B cell (primary cell): ENCODE data around the gene WWC2.

ENCODE experiments used
- EZH2 ChIP-seq: IDR thresholded peaks from 2 replicates; pipeline ENCODE4 v1.6.1; 2012; ENCODE audit warnings: borderline replicate concordance, low read depth, mild to moderate bottlenecking, moderate library complexity, low read length; ENCODE audit not compliant: insufficient read depth, poor library complexity, severe bottlenecking
- TF ChIP-seq, protein P1 (sequence below): fragments of 200-600 bp; IDR thresholded peaks from one replicate; pipeline ENCODE4 v1.8.0; 2022; ENCODE audit warnings: antibody characterized with exemption, mild to moderate bottlenecking

DNA sequence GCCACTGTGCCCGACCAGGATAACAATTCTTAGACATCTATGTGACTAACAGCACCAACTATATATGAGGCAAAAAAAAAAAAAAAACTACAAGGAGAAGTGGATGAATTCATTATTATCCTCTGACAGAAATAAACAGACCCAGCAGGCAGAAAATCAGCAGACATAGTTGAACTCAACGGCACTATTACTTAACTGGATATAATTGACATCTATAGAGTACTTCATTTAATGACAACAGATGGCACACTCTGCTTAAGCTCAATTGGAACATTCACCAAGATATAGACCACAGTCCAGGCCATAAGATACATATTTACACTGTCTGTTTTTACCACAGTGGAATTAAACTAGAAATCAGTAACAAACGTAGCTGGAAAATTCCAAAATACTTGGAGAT, 207.8 kb downstream of the WWC2 start:
- TF ChIP-seq, protein P1, sequence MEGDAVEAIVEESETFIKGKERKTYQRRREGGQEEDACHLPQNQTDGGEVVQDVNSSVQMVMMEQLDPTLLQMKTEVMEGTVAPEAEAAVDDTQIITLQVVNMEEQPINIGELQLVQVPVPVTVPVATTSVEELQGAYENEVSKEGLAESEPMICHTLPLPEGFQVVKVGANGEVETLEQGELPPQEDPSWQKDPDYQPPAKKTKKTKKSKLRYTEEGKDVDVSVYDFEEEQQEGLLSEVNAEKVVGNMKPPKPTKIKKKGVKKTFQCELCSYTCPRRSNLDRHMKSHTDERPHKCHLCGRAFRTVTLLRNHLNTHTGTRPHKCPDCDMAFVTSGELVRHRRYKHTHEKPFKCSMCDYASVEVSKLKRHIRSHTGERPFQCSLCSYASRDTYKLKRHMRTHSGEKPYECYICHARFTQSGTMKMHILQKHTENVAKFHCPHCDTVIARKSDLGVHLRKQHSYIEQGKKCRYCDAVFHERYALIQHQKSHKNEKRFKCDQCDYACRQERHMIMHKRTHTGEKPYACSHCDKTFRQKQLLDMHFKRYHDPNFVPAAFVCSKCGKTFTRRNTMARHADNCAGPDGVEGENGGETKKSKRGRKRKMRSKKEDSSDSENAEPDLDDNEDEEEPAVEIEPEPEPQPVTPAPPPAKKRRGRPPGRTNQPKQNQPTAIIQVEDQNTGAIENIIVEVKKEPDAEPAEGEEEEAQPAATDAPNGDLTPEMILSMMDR: no peak
- no peak for TF ChIP-seq EZH2
